Neutrophil (primary cell): ENCODE measurements around the gene CNTN5.

Experiments
- H3K27ac ChIP-seq: fragments of 200-600 bp; sonication (generic); 2 replicates; pipeline ENCODE4 v1.5.1; 2016; ENCODE audit warnings: mild to moderate bottlenecking, moderate library complexity
- H3K27me3 ChIP-seq: fragments of 200-600 bp; sonication (generic); 2 replicates; pipeline ENCODE4 v1.6.0; 2016; ENCODE audit warnings: mild to moderate bottlenecking
- H3K36me3 ChIP-seq: fragments of 200-600 bp; sonication (generic); 2 replicates; pipeline ENCODE4 v1.5.1; 2017
- H3K4me1 ChIP-seq, 2 experiments: fragments of 200-600 bp in 1 of 2; sonication (generic) in 1 of 2; 1 replicate in 1 of 2; 2 replicates in 1 of 2; pipeline versions ENCODE4 v1.5.1 to v1.6.1; 2013 to 2016; ENCODE audit warnings: low read depth in 1 of 2, low read length in 1 of 2, mild to moderate bottlenecking in 1 of 2, moderate library complexity in 1 of 2; ENCODE audit not compliant: control insufficient read depth in 1 of 2, insufficient read depth in 1 of 2
- H3K4me3 ChIP-seq, 2 experiments: fragments of 200-600 bp in 1 of 2; sonication (generic) in 1 of 2; 1 replicate in 1 of 2; 2 replicates in 1 of 2; pipeline ENCODE4 v1.5.1; 2013 to 2016; ENCODE audit warnings: low read depth in 1 of 2, low read length in 1 of 2, mild to moderate bottlenecking in 1 of 2, moderate library complexity in 1 of 2
- H3K9me3 ChIP-seq: fragments of 200-600 bp; sonication (generic); 2 replicates; pipeline ENCODE4 v1.5.1; 2016
- CTCF ChIP-seq: fragments of 200-600 bp; sonication (generic); IDR thresholded peaks from 2 replicates; pipeline ENCODE4 v1.5.1; 2016; ENCODE audit warnings: antibody characterized with exemption

CNTN5 gene

GRCh38 chr11:100220801-100221200 is 1200.1 kb downstream of the CNTN5 start:
- Histone ChIP-seq H3K27me3 (no peaks in the 10 kb centered on the region), H3K27ac (no peak overlapping the region), H3K4me3 (no peak overlapping the region), H3K4me1 (no peaks in the 10 kb centered on the region), H3K36me3 (no peaks in the 10 kb centered on the region), H3K9me3 (no peaks in the 10 kb centered on the region)
- no peak for TF ChIP-seq CTCF

- TF ChIP-seq CTCF, result no peak
- no peaks in the 10 kb centered on the region for H3K27me3 ChIP-seq
- no peak overlapping the region for H3K4me3 ChIP-seq
Observed at GRCh38 chr11:100221791-100222190, 1201.0 kb downstream of the CNTN5 start.

GRCh38 chr11:100224541-100225034 is 1203.8 kb downstream of the CNTN5 start:
- no peak overlapping the region for H3K4me3 ChIP-seq
- TF ChIP-seq CTCF, result no peak
- H3K9me3 ChIP-seq, result no peaks in the 10 kb centered on the region
- H3K4me1 ChIP-seq, result no peaks in the 10 kb centered on the region
- no peaks in the 10 kb centered on the region for H3K27me3 ChIP-seq
- H3K27ac ChIP-seq, result no peak overlapping the region
- no peaks in the 10 kb centered on the region for H3K36me3 ChIP-seq

More at GRCh38 chr11:100221791-100222190, 1201.0 kb downstream of the CNTN5 start:
- Histone ChIP-seq H3K9me3 (no peaks in the 10 kb centered on the region), H3K36me3 (no peaks in the 10 kb centered on the region), H3K27ac (no peak overlapping the region), H3K4me1 (no peaks in the 10 kb centered on the region)

GRCh38 chr11:100229086-100229485 is 1208.3 kb downstream of the CNTN5 start:
- Histone ChIP-seq H3K27me3 (no peaks in the 10 kb centered on the region), H3K4me3 (no peak overlapping the region), H3K27ac (no peak overlapping the region), H3K4me1 (no peaks in the 10 kb centered on the region), H3K36me3 (no peaks in the 10 kb centered on the region), H3K9me3 (no peaks in the 10 kb centered on the region)
- no peak for TF ChIP-seq CTCF

GRCh38 chr11:100232006-100232405 is 1211.3 kb downstream of the CNTN5 start:
- no peaks in the 10 kb centered on the region for H3K27me3 ChIP-seq
- no peak overlapping the region for H3K4me3 ChIP-seq
- H3K36me3 ChIP-seq, result no peaks in the 10 kb centered on the region
- H3K27ac ChIP-seq, result no peak overlapping the region
- no peaks in the 10 kb centered on the region for H3K9me3 ChIP-seq
- H3K4me1 ChIP-seq, result no peaks in the 10 kb centered on the region
- no peak for TF ChIP-seq CTCF

- H3K27me3 ChIP-seq, result no peaks in the 10 kb centered on the region
- TF ChIP-seq CTCF, result no peak
- no peaks in the 10 kb centered on the region for H3K36me3 ChIP-seq
- H3K9me3 ChIP-seq, result no peaks in the 10 kb centered on the region
- no peak overlapping the region for H3K4me3 ChIP-seq
- H3K27ac ChIP-seq, result no peak overlapping the region
- no peaks in the 10 kb centered on the region for H3K4me1 ChIP-seq
Observed at GRCh38 chr11:100235085-100235484, 1214.3 kb downstream of the CNTN5 start.
